Middle frontal gyrus (tissue), 1 donor: Measurements from ENCODE around the gene EOLA2.
"Not testable (repeated sequence)": the region's sequence is repeated elsewhere in the genome, so short reads cannot be mapped to it uniquely, and the experiment has no call there.

Source experiments
- DNase-seq: peaks from one replicate; pipeline ENCODE4 v3.0.0-alpha.2; 2015; ENCODE audit warnings: low spot score; ENCODE audit errors: extremely low spot score

EOLA2 gene

DNA sequence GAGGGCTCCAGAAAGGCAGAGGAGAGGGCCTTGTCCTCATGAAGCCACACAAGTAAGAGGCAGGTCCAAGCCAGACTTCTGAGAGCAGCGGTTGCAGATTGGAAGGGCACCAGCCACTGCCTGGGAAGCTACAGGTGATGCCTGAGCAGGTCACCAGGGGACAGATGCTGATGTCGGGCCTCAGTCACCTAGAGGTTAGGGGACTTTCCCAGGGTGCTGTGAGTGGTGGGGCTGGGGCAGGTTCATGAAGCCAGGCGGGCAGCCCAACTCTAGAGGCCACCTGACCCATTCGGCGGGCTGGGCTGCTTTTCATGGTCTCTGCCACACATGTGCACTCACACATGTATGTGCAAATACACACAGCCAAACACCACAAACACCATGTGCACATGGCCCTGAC lies 5.3 kb downstream of the EOLA2 start:
- not testable (repeated sequence) for DNase-seq

- not testable (repeated sequence) for DNase-seq
Measured at GRCh38 chrX:149932150-149932549, 6.1 kb downstream of the EOLA2 start.

DNA sequence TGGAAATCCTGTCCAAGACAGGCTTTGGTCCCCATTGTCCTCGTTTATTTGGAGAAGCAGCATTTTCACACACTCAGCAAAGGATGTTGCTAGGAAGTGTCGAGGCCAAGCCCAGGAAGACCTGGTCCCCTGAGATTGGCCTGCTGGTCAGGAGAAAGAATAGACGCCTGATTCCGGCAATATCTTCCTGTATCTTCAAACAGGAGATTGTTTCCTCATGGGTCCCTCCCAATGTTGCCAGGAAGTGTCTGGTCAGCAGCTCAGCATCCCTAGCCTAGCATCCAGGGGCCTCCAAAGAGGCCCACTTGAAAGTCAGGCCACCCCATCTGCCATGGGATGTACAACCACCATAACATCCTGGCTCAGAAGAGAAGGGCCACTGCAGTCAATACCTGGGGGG lies 6.9 kb downstream of the EOLA2 start:
- DNase-seq = not testable (repeated sequence)

GRCh38 chrX:149929400-149929799 lies 8.9 kb downstream of the EOLA2 start, which contains the start of gene HSFX4:
Gene HSFX4 (plus strand): TSS chrX:149929573. CDS start chrX:149929645, 72 bp downstream.
- not testable (repeated sequence) for DNase-seq

DNA sequence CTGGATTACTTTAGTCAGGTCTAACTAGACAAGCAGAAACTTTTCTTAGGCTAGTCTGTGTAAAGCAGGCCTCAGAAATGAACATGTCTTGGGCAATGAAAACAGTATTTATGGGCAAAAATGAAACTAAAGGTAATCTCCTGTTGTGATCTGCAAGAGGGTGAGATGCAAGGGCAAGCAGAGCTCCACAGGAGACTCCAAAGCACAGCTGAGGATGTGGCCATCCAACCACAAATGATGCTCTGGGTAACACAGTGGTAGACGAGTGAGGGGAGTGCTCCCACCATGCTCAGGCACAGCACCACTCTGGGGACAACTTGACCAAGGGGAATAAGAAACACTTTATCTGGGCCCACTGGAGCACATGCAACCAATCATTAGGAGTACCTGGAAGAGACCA lies 9.7 kb downstream of the EOLA2 start:
- not testable (repeated sequence) for DNase-seq

- DNase-seq = not testable (repeated sequence)
Measured at GRCh38 chrX:149927964-149928258, 10.4 kb downstream of the EOLA2 start.

DNA sequence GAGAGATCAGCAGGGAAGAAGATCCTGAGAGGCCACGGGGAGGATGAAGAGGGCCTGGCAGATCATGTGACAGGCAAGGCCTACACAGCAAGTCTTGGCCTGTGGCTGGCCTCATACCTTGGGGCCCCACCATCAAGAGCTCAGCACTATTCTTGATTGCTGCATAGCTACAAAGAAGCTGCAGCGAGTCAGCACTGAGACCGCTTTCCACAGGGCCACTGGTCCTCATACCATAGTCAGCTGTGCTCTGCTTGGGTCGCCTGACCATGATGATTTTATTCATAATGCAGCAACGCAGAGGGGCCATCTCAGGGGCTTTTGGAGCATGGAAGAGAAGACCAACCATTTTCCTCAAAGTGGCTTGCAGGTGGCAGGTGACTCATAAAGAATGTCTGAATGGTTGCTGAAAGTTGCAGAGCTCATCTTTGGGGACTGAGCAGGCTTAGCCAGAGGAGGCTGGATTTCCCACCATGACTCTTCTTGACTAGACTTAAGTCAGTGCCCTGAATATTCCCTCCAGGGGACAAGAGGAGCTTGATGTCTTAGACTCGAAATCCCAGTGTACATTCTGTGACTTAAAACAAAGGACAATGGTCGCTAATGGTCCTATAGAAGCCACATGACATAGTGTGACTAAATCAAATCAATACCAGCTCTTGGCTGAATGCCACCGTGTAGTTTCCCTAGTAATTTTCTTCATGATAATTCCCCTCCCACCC lies 10.9 kb downstream of the EOLA2 start:
- not testable (repeated sequence) for DNase-seq

GRCh38 chrX:149924434-149924833 lies 13.9 kb downstream of the EOLA2 start:
- DNase-seq = not testable (repeated sequence)

DNA sequence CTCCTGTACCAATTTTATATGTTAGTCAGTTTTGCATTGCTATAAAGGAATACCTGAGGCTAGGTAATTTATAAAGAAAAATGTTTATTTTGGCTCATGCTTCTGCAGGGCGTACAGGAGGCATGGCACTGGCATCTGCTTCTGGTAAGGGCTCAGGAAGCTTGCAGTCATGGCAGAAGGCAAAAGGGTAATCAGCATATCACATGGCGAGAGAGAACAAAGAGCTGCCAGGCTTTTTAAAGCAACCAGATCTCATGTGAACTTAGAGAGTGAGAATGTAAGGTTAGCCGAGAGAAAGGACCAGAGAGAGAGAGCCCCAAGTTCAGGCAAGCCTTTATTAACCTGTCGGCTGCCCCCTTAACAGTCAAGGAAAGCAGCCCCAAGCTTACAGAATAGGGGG lies 14.5 kb downstream of the EOLA2 start:
- DNase-seq = not testable (repeated sequence)

DNA sequence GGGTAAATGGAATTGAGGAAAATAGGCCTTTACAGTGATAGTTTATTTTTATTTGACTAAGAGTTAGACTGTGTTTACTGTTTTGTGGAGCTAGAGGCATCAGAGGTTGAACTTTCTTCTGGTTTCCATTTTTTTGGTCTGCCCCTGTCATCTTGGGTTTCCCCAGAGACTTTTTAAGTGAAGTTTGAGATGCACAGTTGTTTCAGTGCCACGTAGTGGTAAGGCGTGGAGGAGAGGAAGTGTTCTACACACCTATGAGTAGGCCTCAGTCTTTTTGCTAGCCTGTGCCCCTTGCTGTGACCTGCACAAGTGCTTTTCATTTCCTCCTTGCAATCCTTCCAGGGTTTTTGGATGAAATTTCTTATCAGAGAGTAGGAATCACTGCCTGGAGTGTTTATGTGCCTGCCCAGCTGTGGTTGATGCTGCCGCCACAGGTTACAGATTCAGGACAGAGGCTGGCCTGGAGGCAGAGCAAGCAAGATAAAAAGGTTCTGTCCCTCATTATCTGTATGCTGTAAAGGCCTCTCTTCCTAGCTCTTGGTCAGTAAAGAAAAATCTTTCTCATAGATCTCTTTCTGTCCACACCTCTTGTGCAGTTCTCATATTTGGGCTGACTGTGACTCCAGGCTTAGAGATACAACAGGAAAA lies 21.4 kb downstream of the EOLA2 start:
- DNase-seq = no peak

DNA sequence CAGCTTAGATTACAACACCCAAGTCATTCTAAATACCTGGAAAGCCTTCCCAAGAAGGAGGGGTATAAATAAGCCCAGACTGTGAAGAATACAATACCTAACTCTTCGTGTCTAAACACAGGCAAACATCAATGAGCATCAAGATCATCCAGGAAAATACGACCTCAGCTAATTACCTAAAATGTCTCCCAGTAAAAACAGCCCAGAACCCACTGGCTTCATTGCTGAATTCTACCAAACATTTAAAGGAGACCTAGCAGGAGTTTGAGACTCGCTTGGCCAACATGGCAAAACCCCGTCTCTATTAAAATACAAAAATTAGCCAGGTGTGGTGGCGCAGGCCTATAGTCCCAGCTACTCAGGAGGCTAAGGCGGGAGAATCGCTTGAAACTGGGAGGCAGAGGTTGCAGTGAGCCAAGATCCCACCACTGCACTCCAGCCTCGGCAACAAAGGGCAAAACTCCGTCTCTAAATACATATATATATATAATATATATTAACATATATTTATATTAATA lies 28.1 kb downstream of the EOLA2 start:
- DNase-seq = no peak

GRCh38 chrX:149909324-149910177 lies 28.7 kb downstream of the EOLA2 start:
- no peak for DNase-seq

DNA sequence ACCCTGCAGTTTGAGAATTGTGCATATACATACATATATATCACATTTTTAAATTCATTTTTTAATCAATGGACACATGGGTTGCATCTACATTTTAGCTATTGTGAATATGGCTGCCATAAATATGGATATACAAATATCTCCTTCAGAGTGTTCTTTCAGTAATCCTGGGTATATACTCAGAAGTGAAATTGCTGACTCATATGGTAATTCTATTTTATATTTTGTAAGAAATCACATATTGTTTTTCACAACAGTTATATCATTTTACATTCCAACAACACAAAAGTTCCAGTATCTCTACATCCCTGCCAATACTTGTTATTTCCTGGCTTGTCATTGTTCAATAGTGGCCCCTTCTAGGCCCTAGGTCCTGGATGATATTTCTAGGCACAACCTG lies 29.6 kb downstream of the EOLA2 start:
- no peak for DNase-seq

- DNase-seq = no peak
Measured at GRCh38 chrX:149908308-149908707, 30.0 kb downstream of the EOLA2 start.

- DNase-seq = no peak
Measured at GRCh38 chrX:149903889-149904748, 34.2 kb downstream of the EOLA2 start.

GRCh38 chrX:149898554-149898953 lies 39.7 kb downstream of the EOLA2 start:
- no peak for DNase-seq

GRCh38 chrX:149890828-149891227 lies 47.5 kb downstream of the EOLA2 start:
- DNase-seq = not testable (repeated sequence)
